ENCODE results near the gene KRTAP10-6. TPM values are rescaled to one million over a fixed set of nuclear protein-coding genes. Genes with fewer than 3 reads are reported as not detected.
"Not testable (repeated sequence)": the region's sequence is repeated elsewhere in the genome, so short reads cannot be mapped to it uniquely, and the experiment has no call there.

KRTAP10-6 gene
- total RNA-seq, 1 experiment from 2014 or later: not detected

DNA sequence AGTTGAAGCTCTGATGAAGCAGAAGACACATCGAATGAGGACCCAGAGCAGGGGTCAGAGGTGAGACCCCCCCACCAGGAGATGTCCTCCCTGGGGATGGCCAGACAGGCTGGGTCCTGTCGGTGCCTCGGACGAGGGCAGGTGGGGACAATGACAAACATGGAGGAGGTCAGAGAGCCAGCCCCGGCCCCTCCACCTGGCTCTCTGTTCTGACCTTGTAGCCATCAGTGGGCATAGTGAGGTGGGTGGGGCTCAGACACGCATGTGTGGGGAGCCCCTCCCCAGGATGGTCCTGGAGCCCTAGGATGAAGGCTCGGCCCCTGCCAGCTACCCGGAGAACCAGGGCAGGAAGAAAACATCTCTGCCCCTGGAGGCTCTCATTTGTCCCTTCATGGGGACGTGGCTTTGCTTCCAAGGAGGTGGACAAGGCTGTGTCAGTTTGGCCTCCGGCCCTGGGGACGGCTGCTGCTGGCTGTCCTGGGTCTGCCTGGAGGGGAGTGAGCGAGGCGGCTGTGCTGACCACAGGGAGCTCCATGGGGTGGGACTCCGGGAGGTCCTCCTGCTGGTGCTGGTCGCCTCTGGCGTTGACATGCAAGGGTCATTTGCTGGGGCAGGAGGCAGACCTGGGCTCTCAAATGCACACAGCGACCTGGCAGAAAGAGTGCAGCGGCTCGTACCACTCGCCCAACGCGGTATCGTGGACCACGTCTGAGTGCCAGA, 2.6 kb downstream of the KRTAP10-6 start:
- in situ Hi-C loops (cut with HindIII; ENCODE audit: low pct_unique_long_range_greater_than_20kb, low sequenced_read_pairs): no loop called here
- DNase-seq (ENCODE audit: low read depth, low spot score): no peak

DNA sequence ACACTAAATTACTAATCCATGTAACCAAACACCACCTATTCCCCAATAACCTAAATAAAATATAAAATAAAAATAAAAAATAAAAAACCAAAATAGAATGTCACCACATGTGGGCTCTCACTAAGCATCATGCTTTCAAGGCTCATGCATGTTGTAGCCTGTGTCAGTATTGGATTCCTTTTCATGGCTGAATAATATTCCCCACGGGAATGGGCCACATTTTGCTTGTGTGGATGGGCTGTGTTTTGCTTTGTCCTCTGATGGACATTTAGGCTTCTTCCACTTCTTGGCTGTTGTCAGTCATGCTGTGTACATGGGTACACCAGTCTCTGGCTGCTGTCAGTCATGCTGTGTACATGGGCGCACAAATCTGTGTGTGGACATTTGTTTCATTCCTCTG, 3.2 kb downstream of the KRTAP10-6 start:
- in situ Hi-C loops (cut with HindIII; ENCODE audit: low pct_unique_long_range_greater_than_20kb, low sequenced_read_pairs): no loop called here
- no peak for DNase-seq (ENCODE audit: low read depth, low spot score)

- in situ Hi-C loops (cut with HindIII; ENCODE audit: low pct_unique_long_range_greater_than_20kb, low sequenced_read_pairs): no loop called here
- no peak for DNase-seq (ENCODE audit: low read depth, low spot score)
These were observed 6.4 kb downstream of the KRTAP10-6 start for GRCh38 chr21:44585892-44586291.

DNA sequence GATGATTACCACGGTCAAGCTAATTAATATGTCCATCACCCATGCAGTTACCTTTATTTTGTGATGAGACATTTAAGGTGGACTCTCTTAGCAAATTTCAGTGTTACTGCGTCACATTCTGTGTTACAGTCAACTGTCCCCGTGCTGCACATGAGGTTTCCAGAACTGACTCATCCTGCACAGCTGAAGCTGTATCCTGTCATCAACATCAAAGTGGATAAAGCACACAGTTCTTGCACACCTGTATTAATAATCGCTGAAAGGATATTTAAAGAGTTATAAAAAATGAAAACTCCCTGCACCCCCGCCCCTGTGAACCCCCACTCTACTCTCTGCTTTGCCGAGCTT, 8.5 kb downstream of the KRTAP10-6 start:
- DNase-seq (ENCODE audit: low read depth, low spot score): no peak
- in situ Hi-C loops (cut with HindIII; ENCODE audit: low pct_unique_long_range_greater_than_20kb, low sequenced_read_pairs): no loop called here

DNA sequence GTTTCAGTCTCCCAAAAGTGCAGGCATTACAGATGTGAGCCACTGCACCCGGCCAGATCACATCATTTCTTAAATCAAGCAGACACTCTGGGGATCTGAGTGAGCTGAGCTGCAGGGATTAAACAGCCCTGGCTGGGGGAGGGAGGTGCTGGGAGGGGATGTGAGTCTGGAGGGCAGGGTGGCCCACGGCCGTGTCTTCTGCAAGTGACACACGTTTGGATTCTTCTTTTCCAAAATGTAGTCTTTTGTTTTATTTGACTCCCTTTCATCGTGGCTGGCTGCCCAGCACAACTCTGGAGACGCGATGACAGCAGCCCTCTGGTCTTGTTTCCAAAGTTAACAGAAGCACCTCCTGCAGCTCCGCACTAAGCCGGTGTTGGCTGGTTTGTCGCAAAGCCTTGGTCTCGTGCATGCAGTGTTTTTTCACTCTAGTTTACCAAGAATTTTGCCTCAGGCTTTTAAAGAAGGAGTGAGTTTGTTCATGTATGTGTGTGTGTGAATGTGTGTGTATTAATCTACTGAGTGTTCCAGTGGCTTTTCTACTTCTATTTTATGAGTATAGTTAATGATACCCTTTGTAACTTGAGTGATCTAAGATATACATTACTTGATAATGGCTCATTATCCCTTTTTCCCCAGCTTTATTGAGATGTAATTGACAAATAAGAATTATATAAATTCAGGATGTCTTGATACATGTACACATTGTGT, 9.1 kb downstream of the KRTAP10-6 start:
- no peak for DNase-seq (ENCODE audit: low read depth, low spot score)
- in situ Hi-C loops (cut with HindIII; ENCODE audit: low pct_unique_long_range_greater_than_20kb, low sequenced_read_pairs): no loop called here

- DNase-seq (ENCODE audit: low read depth, low spot score): no peak
- in situ Hi-C loops (cut with HindIII; ENCODE audit: low pct_unique_long_range_greater_than_20kb, low sequenced_read_pairs): no loop called here
These were observed 10.2 kb downstream of the KRTAP10-6 start for GRCh38 chr21:44582055-44582454.

DNA sequence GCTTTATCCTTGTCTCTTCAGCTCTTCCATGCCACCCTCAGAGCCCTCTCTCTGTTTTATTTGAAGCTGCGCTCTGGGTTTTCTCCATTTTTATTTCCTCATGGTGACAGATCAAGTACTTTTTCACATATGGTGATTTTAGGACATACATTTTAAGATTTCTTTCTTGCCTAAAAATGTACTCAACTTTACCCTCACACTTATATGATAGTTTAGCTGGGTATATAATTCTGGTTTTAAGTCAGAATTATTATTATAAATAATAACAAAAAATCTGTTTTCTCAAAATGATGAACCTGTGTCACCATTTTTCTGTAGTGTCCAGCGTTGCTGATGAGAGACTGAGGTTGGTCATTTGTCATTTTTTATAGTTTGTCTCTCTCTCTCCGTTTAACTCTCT, 11.1 kb downstream of the KRTAP10-6 start:
- DNase-seq (ENCODE audit: low read depth, low spot score): no peak
- in situ Hi-C loops (cut with HindIII; ENCODE audit: low pct_unique_long_range_greater_than_20kb, low sequenced_read_pairs): no loop called here

- in situ Hi-C loops (cut with HindIII; ENCODE audit: low pct_unique_long_range_greater_than_20kb, low sequenced_read_pairs); DNase-seq (ENCODE audit: low read depth, low spot score): not testable (repeated sequence)
These were observed 12.0 kb downstream of the KRTAP10-6 start, which contains the start of gene KRTAP10-5 for GRCh38 chr21:44580231-44580821. KRTAP10-5 (minus strand) TSS chr21:44580604; CDS start chr21:44580578, 26 bp downstream.

DNA sequence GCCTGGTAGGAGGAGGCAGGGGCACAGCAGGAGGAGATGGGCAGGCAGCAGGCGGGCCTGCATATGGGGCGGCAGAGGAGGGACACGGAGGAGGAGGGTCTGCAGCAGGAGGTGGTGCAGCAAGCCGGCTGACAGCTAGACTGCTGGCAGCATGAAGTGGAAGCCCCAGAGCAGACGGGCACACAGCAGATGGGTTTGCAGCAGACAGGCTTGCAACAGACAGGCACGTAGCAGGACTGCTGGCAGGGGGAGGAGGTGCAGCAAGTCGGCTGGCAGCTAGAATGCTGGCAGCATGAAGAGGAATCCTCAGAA, 12.5 kb downstream of the KRTAP10-6 start:
- DNase-seq (ENCODE audit: low read depth, low spot score): no peak
- in situ Hi-C loops (cut with HindIII; ENCODE audit: low pct_unique_long_range_greater_than_20kb, low sequenced_read_pairs): no loop called here

GRCh38 chr21:44579056-44579832, 13.1 kb downstream of the KRTAP10-6 start:
- in situ Hi-C loops (cut with HindIII; ENCODE audit: low pct_unique_long_range_greater_than_20kb, low sequenced_read_pairs): no loop called here
- DNase-seq (ENCODE audit: low read depth, low spot score): no peak

DNA sequence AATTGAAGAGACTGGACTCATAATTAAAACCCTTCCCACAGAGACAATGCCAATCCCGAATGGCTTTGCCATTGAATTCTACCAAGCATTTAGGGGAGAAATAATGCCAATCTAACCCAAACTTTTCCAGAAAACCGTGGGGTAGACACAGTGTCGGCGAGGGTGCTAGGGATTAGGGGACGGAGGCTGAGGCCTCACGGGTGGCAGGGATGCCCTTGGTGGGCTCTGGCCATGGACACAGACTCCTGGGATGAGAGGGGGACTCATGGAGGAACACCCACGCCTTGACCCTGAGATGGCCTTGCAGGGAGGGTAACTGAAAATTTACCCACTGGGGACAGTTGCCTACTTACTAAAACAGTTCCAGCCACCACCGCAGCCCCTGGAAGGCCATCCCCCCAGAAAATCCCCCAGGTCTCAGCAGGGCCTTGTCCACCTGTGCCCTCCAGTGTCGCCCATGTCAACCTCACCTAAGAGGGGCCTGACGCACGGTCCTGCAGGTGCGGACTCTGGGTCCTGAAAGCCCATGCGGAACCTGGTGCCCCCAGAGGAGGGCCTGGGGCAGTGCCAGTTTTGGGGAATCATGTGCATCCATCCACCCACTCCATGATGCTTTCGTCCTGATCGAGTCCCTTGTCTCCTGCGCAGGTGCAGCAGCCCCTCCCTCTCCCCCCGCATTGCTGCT, 13.8 kb downstream of the KRTAP10-6 start:
- DNase-seq (ENCODE audit: low read depth, low spot score): no peak
- in situ Hi-C loops (cut with HindIII; ENCODE audit: low pct_unique_long_range_greater_than_20kb, low sequenced_read_pairs): no loop called here

DNA sequence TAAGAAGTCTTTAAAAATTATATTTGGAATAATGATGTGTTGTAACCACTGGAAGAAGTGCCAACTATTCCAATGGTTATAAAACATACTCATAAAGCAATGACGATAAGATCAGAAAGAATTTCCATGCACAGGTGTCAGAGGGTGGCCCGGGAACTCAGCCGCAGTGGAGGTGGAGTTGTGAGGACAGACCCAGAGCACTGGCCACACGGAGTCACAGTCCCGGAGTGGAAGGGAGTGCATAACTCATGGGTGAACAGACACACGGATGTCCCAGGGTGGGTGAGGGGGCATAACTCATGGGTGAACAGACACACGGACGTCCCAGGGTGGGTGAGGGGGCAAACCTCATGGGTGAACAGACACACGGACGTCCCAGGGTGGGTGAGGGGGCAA, 16.3 kb downstream of the KRTAP10-6 start:
- in situ Hi-C loops (cut with HindIII; ENCODE audit: low pct_unique_long_range_greater_than_20kb, low sequenced_read_pairs): no loop called here
- no peak for DNase-seq (ENCODE audit: low read depth, low spot score)

DNA sequence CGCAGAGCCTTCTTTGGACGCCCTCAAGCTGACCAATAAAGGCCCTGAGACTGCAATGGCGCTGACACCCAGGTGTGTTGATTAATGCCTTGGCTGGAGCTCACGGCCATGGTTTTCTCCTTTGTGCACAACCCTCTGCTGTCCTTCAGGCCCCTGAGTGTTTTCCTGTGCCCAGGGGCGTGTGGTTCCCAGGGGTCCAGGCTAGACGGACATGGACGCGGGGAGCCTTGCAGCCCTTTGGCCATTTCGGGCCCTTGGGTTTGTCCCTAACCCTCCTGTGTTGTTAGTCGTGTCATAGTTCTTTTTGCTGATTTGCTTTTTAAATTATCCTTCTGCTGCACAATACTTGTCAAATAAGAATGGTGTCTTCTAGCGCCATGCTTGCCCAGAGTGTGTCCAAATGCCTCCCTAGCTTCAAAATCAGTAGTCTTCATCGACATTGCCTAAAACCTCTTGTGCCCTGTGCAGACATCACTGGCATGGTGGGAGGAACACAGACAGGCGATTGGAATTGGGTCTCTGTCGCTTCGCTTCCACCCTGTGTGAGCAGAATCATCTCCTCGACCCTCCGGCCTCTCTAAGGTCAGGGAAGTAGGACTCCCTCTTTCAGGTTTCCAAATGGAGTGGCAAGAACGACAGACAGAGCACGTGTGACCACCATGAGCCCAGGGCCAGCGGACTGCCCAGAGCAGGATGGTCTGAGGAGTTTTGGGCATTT, 16.8 kb downstream of the KRTAP10-6 start:
- in situ Hi-C loops (cut with HindIII; ENCODE audit: low pct_unique_long_range_greater_than_20kb, low sequenced_read_pairs): no loop called here

GRCh38 chr21:44574457-44575306, 17.6 kb downstream of the KRTAP10-6 start:
- no peak for DNase-seq (ENCODE audit: low read depth, low spot score)
- in situ Hi-C loops (cut with HindIII; ENCODE audit: low pct_unique_long_range_greater_than_20kb, low sequenced_read_pairs): no loop called here

More for the DNA sequence above, 16.8 kb downstream of the KRTAP10-6 start:
- DNase-seq (ENCODE audit: low read depth, low spot score): no peak

DNA sequence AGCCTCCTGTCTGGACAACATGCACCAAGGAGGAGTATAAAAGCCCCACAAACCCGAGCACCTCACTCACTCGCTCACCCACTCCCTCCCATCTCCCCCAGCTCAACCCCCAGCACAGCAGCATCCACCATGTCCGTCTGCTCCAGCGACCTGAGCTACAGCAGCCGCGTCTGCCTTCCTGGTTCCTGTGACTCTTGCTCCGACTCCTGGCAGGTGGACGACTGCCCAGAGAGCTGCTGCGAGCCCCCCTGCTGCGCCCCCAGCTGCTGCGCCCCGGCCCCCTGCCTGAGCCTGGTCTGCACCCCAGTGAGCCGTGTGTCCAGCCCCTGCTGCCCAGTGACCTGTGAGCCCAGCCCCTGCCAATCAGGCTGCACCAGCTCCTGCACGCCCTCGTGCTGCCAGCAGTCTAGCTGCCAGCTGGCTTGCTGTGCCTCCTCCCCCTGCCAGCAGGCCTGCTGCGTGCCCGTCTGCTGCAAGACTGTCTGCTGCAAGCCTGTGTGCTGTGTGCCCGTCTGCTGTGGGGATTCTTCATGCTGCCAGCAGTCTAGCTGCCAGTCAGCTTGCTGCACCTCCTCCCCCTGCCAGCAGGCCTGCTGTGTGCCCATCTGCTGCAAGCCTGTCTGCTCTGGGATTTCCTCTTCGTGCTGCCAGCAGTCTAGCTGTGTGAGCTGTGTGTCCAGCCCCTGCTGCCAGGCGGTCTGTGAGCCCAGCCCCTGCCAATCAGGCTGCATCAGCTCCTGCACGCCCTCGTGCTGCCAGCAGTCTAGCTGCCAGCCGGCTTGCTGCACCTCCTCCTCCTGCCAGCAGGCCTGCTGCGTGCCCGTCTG, 18.5 kb downstream of the KRTAP10-6 start, which contains the start of gene KRTAP10-4:
TSS of gene KRTAP10-4 (plus strand) at position 100 of the 827 bp plus-strand sequence. CDS start at position 130, 30 bp downstream.
- DNase-seq (ENCODE audit: low read depth, low spot score); in situ Hi-C loops (cut with HindIII; ENCODE audit: low pct_unique_long_range_greater_than_20kb, low sequenced_read_pairs): not testable (repeated sequence)

Measured in SK-MEL-5 (cell line).